Stomach smooth muscle (tissue), 2 donors: ENCODE data around the gene SLX4.
A peak's percentile ranks its signal among the peaks of the same experiment; 100 is the strongest.

Experiments
- H3K27ac ChIP-seq: one replicate; pipeline ENCODE4 v1.7.0; 2013; ENCODE audit warnings: mild to moderate bottlenecking, low read length, inconsistent platforms
- H3K27me3 ChIP-seq, 2 donors: one replicate each; pipeline ENCODE4 v1.7.0; 2013; ENCODE audit warnings: low read length in 2 of 2; ENCODE audit not compliant: insufficient read depth in 2 of 2, control insufficient read depth in 1 of 2
- H3K36me3 ChIP-seq, 2 donors: one replicate each; pipeline ENCODE4 v1.7.0; 2013; ENCODE audit warnings: low read length in 2 of 2; ENCODE audit not compliant: control insufficient read depth in 2 of 2, insufficient read depth in 2 of 2
- H3K4me1 ChIP-seq: one replicate; pipeline ENCODE4 v1.7.0; 2013; ENCODE audit warnings: low read length; ENCODE audit not compliant: control insufficient read depth, insufficient read depth
- H3K4me3 ChIP-seq, 2 donors: one replicate each; pipeline ENCODE4 v1.7.0; 2013; ENCODE audit warnings: low read length in 2 of 2
- H3K9ac ChIP-seq, 2 donors: one replicate each; pipeline ENCODE4 v1.7.0; 2013; ENCODE audit warnings: low read length in 2 of 2, mild to moderate bottlenecking in 1 of 2
- H3K9me3 ChIP-seq, 2 donors: one replicate each; pipeline ENCODE4 v1.7.0; 2013; ENCODE audit warnings: low read length in 2 of 2; ENCODE audit not compliant: control insufficient read depth in 2 of 2
- donor health status: healthy.
- donor health status: Pancreatic carcinoma.

SLX4 gene

GRCh38 chr16:3579776-3580175, 31.6 kb downstream of the SLX4 start:
- Histone ChIP-seq H3K9me3 (no peaks in the 10 kb centered on the region), H3K36me3 (peaks cover 0 to 11% of the 10 kb centered on the region in 2 donors), H3K27ac (no peak overlapping the region), H3K4me3 (no peak overlapping the region), H3K4me1 (peaks cover 2% of the 10 kb centered on the region), H3K9ac (no peak overlapping the region), H3K27me3 (peaks cover 0 to 9% of the 10 kb centered on the region in 2 donors)

- H3K4me1 ChIP-seq, result peaks cover 2% of the 10 kb centered on the region
- H3K27ac ChIP-seq, result no peak overlapping the region
- no peak overlapping the region for H3K4me3 ChIP-seq
- H3K36me3 ChIP-seq, result peaks cover 0 to 8% of the 10 kb centered on the region in 2 donors
- H3K9ac ChIP-seq, result no peak overlapping the region
- peaks cover 0 to 9% of the 10 kb centered on the region in 2 donors for H3K27me3 ChIP-seq
- H3K9me3 ChIP-seq, result no peaks in the 10 kb centered on the region
Measured at GRCh38 chr16:3578610-3579551, 32.5 kb downstream of the SLX4 start.

GRCh38 chr16:3578121-3578520, 33.3 kb downstream of the SLX4 start:
- Histone ChIP-seq H3K9ac (no peak overlapping the region), H3K27ac (no peak overlapping the region), H3K27me3 (peaks cover 0 to 9% of the 10 kb centered on the region in 2 donors)

GRCh38 chr16:3577302-3577752, 34.1 kb downstream of the SLX4 start, which contains the start of gene NLRC3:
Gene NLRC3 (minus strand): TSS chr16:3577403. CDS start chr16:3565036, 12,367 bp downstream.
- H3K4me1 ChIP-seq, result peaks cover 2% of the 10 kb centered on the region
- H3K36me3 ChIP-seq, result no peaks in the 10 kb centered on the region
- H3K9ac ChIP-seq, result no peak within 1 kb of the TSS
- H3K27ac ChIP-seq, result no peak within 1 kb of the TSS
- H3K4me3 ChIP-seq, result peak within 1 kb of the TSS in 1 of 2 donors; percentile 1
- no peaks in the 10 kb centered on the region for H3K9me3 ChIP-seq
- peaks cover 0 to 9% of the 10 kb centered on the region in 2 donors for H3K27me3 ChIP-seq

More at GRCh38 chr16:3578121-3578520, 33.3 kb downstream of the SLX4 start:
- H3K36me3 ChIP-seq, result peaks cover 0 to 5% of the 10 kb centered on the region in 2 donors
- no peaks in the 10 kb centered on the region for H3K9me3 ChIP-seq
- H3K4me3 ChIP-seq, result no peak overlapping the region
- H3K4me1 ChIP-seq, result peaks cover 2% of the 10 kb centered on the region

GRCh38 chr16:3576211-3576610, 35.2 kb downstream of the SLX4 start:
- peaks cover 2% of the 10 kb centered on the region for H3K4me1 ChIP-seq
- H3K4me3 ChIP-seq, result no peak overlapping the region
- no peaks in the 10 kb centered on the region for H3K36me3 ChIP-seq
- H3K9me3 ChIP-seq, result no peaks in the 10 kb centered on the region
- H3K27me3 ChIP-seq, result peaks cover 0 to 9% of the 10 kb centered on the region in 2 donors
- no peak overlapping the region for H3K9ac ChIP-seq
- H3K27ac ChIP-seq, result no peak overlapping the region

- Histone ChIP-seq H3K36me3 (no peaks in the 10 kb centered on the region), H3K27ac (no peak overlapping the region), H3K9ac (no peak overlapping the region), H3K9me3 (peaks cover 2% of the 10 kb centered on the region in 2 donors), H3K4me1 (no peaks in the 10 kb centered on the region), H3K4me3 (no peak overlapping the region), H3K27me3 (peaks cover 0 to 9% of the 10 kb centered on the region in 2 donors)
Measured at GRCh38 chr16:3575491-3575890, 35.9 kb downstream of the SLX4 start.

- Histone ChIP-seq H3K9me3 (peaks cover 5% of the 10 kb centered on the region in 2 donors), H3K27ac (no peak overlapping the region), H3K4me3 (no peak overlapping the region), H3K36me3 (no peaks in the 10 kb centered on the region), H3K4me1 (no peaks in the 10 kb centered on the region), H3K9ac (no peak overlapping the region), H3K27me3 (peaks cover 0 to 7% of the 10 kb centered on the region in 2 donors)
Measured at GRCh38 chr16:3574195-3574594, 37.2 kb downstream of the SLX4 start.

- H3K4me3 ChIP-seq, result no peak overlapping the region
- H3K4me1 ChIP-seq, result no peaks in the 10 kb centered on the region
- peaks cover 5% of the 10 kb centered on the region in 2 donors for H3K9me3 ChIP-seq
- H3K27me3 ChIP-seq, result peaks cover 0 to 1% of the 10 kb centered on the region in 2 donors
- H3K27ac ChIP-seq, result no peak overlapping the region
- no peak overlapping the region for H3K9ac ChIP-seq
- H3K36me3 ChIP-seq, result no peaks in the 10 kb centered on the region
Measured at GRCh38 chr16:3573146-3573815, 38.1 kb downstream of the SLX4 start.

- H3K27me3 ChIP-seq, result no peaks in the 10 kb centered on the region
Measured at GRCh38 chr16:3570420-3571062, 40.9 kb downstream of the SLX4 start.

GRCh38 chr16:3569851-3570250, 41.6 kb downstream of the SLX4 start:
- no peak overlapping the region for H3K9ac ChIP-seq
- peaks cover 5% of the 10 kb centered on the region in 2 donors for H3K9me3 ChIP-seq
- H3K27me3 ChIP-seq, result no peaks in the 10 kb centered on the region
- H3K27ac ChIP-seq, result no peak overlapping the region
- H3K36me3 ChIP-seq, result no peaks in the 10 kb centered on the region
- no peak overlapping the region for H3K4me3 ChIP-seq
- no peaks in the 10 kb centered on the region for H3K4me1 ChIP-seq

More at GRCh38 chr16:3570420-3571062, 40.9 kb downstream of the SLX4 start:
- Histone ChIP-seq H3K4me3 (no peak overlapping the region), H3K9me3 (peaks cover 5% of the 10 kb centered on the region in 2 donors), H3K4me1 (no peaks in the 10 kb centered on the region), H3K36me3 (no peaks in the 10 kb centered on the region), H3K27ac (no peak overlapping the region), H3K9ac (no peak overlapping the region)
